ENCODE results near the gene IL18.

DNA sequence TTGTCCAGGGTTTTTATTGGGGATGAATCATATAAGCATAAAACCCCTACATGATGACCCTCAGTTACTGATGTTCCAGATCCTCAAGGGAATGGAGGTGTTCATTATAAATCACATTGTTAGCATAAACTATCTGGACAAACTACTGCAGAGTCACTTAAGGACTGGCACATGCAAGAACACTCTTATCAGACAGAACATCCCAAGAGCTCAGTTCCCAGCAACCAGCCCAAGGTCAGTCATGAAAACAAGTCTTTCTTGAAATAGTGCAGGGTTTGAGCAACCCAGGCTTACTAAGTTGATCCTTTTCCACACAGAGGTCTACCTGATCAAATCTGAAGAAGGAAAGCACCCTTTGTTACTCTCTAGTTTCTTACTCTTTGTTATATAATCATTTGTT lies 48.8 kb upstream of the IL18 start:
- no peak for TF ChIP-seq POLR2A (IDR thresholded peaks at IDR 0.05)
- TF ChIP-seq, protein P1, sequence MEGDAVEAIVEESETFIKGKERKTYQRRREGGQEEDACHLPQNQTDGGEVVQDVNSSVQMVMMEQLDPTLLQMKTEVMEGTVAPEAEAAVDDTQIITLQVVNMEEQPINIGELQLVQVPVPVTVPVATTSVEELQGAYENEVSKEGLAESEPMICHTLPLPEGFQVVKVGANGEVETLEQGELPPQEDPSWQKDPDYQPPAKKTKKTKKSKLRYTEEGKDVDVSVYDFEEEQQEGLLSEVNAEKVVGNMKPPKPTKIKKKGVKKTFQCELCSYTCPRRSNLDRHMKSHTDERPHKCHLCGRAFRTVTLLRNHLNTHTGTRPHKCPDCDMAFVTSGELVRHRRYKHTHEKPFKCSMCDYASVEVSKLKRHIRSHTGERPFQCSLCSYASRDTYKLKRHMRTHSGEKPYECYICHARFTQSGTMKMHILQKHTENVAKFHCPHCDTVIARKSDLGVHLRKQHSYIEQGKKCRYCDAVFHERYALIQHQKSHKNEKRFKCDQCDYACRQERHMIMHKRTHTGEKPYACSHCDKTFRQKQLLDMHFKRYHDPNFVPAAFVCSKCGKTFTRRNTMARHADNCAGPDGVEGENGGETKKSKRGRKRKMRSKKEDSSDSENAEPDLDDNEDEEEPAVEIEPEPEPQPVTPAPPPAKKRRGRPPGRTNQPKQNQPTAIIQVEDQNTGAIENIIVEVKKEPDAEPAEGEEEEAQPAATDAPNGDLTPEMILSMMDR (IDR thresholded peaks at IDR 0.05) = no peak

All from Peyer's patch (tissue), 4 donors.